Neural progenitor cell (in vitro differentiated cells): ENCODE results near the gene CDH23. TPM values are rescaled to one million over a fixed set of nuclear protein-coding genes. Genes with fewer than 3 reads are reported as not detected.

Source experiments
- DNase-seq: peaks from one replicate; pipeline ENCODE4 v3.0.0-alpha.2; 2016; ENCODE audit warnings: low spot score
- H2AFZ ChIP-seq: fragments of 200-600 bp; sonication (generic); replicated peaks from 2 replicates; pipeline ENCODE4 v1.6.1; 2016; ENCODE audit warnings: antibody characterized with exemption
- H3F3A ChIP-seq: fragments of 200-600 bp; sonication (generic); 2 replicates; pipeline ENCODE4 v1.6.1; 2016; ENCODE audit warnings: antibody characterized with exemption, low read depth
- H3K27ac ChIP-seq: fragments of 200-600 bp; sonication (generic); 2 replicates; pipeline ENCODE4 v1.5.1; 2016; ENCODE audit warnings: mild to moderate bottlenecking
- H3K27me3 ChIP-seq: fragments of 200-600 bp; sonication (generic); 2 replicates; pipeline ENCODE4 v1.6.1; 2016; ENCODE audit warnings: mild to moderate bottlenecking, moderate library complexity
- H3K36me3 ChIP-seq: fragments of 200-600 bp; sonication (generic); 2 replicates; pipeline ENCODE4 v1.5.1; 2016
- H3K4me1 ChIP-seq: fragments of 200-600 bp; sonication (generic); 2 replicates; pipeline ENCODE4 v1.6.1; 2016; ENCODE audit warnings: mixed run types
- H3K4me2 ChIP-seq: fragments of 200-600 bp; sonication (generic); 2 replicates; pipeline ENCODE4 v1.6.1; 2016
- H3K4me3 ChIP-seq: fragments of 200-600 bp; sonication (generic); 2 replicates; pipeline ENCODE4 v1.5.1; 2016
- H3K79me2 ChIP-seq: fragments of 200-600 bp; sonication (generic); 2 replicates; pipeline ENCODE4 v1.6.1; 2016; ENCODE audit warnings: low read depth
- H3K9ac ChIP-seq: fragments of 200-600 bp; sonication (generic); 2 replicates; pipeline ENCODE4 v1.6.1; 2016
- H3K9me3 ChIP-seq: fragments of 200-600 bp; sonication (generic); 2 replicates; pipeline ENCODE4 v1.5.1; 2016; ENCODE audit warnings: low read depth
- H4K20me1 ChIP-seq: fragments of 200-600 bp; sonication (generic); 2 replicates; pipeline ENCODE4 v1.6.1; 2016; ENCODE audit warnings: low read depth
- H3K27ac Mint-ChIP-seq: 3 replicates; pipeline ENCODE4 v1.8.0; 2021; ENCODE audit warnings: mixed read lengths
- H3K27me3 Mint-ChIP-seq: 2 replicates; pipeline ENCODE4 v1.8.0; 2022; ENCODE audit warnings: low read depth, mild to moderate bottlenecking, inconsistent platforms, moderate library complexity, mixed read lengths; ENCODE audit not compliant: insufficient read depth
- H3K36me3 Mint-ChIP-seq: 3 replicates; pipeline ENCODE4 v1.8.0; 2021; ENCODE audit warnings: mixed read lengths
- H3K4me1 Mint-ChIP-seq: 3 replicates; pipeline ENCODE4 v1.8.0; 2021; ENCODE audit warnings: mixed read lengths
- H3K4me3 Mint-ChIP-seq: 3 replicates; pipeline ENCODE4 v1.8.0; 2021; ENCODE audit warnings: mild to moderate bottlenecking, moderate library complexity, mixed read lengths
- H3K9me3 Mint-ChIP-seq: 3 replicates; pipeline ENCODE4 v1.8.0; 2020; ENCODE audit warnings: mixed read lengths
- CTCF ChIP-seq: fragments of 200-600 bp; sonication (generic); IDR thresholded peaks from 2 replicates; pipeline ENCODE4 v1.5.1; 2017; ENCODE audit warnings: antibody characterized with exemption, mild to moderate bottlenecking
- EZH2 ChIP-seq: fragments of 200-600 bp; sonication (generic); IDR thresholded peaks from 2 replicates; pipeline ENCODE4 v1.6.1; 2017; ENCODE audit warnings: antibody characterized with exemption, mild to moderate bottlenecking, moderate library complexity
- EZH2phosphoT487 ChIP-seq: fragments of 200-600 bp; sonication (generic); IDR thresholded peaks from 2 replicates; pipeline ENCODE4 v1.6.1; 2017; ENCODE audit warnings: antibody characterized with exemption
- total RNA-seq: library from RNA; depleted of rRNA; stranded (reverse); fragments of >200 nt; gene quantifications from 2 replicates; pipeline ENCODE4 v1.2.3, GENCODE V29; 2015; ENCODE audit warnings: low replicate concordance

CDH23 gene
- total RNA-seq, 1 donor from 2014 or later, result 5.9 TPM

DNA sequence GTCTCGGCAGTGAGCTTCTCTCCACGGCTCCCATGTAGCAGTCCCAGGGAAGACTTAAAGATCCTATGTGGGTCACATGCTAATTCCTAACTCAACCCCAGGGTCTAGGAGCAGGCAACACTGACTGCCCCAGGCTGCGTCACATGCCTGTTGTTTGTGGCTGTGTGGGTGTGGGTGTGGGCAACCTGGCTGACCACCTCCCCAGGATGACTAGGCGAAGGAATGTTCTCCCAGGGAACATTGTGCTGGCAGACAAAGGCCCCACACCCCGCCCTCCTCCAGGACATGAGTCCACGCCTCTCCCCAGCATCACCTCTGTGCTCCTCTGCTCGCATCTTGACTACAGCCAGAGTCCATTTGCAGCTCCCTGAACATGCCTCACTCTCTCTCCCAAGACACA, 47.3 kb upstream of the CDH23 start:
- H3K27ac Mint-ChIP-seq, result no peak overlapping the region

GRCh38 chr10:71351087-71351486, 45.6 kb upstream of the CDH23 start:
- Mint-ChIP-seq H3K9me3 (no peaks in the 10 kb centered on the region), H3K27me3 (peaks cover 3% of the 10 kb centered on the region), H3K27ac (no peak overlapping the region), H3K4me1 (peaks cover 14% of the 10 kb centered on the region), H3K4me3 (no peak overlapping the region), H3K36me3 (no peaks in the 10 kb centered on the region)
- Histone ChIP-seq H3K27ac (no peak overlapping the region), H3K79me2 (no peaks in the 10 kb centered on the region), H3K4me2 (no peak overlapping the region), H3K36me3 (no peaks in the 10 kb centered on the region), H2AFZ (no peak overlapping the region), H3F3A (no peaks in the 10 kb centered on the region), H3K27me3 (no peaks in the 10 kb centered on the region), H4K20me1 (no peaks in the 10 kb centered on the region), H3K9ac (no peak overlapping the region), H3K4me3 (no peak overlapping the region), H3K9me3 (no peaks in the 10 kb centered on the region), H3K4me1 (no peaks in the 10 kb centered on the region)
- DNase-seq, result no peak
- TF ChIP-seq EZH2 (no peak), CTCF (no peak), EZH2phosphoT487 (no peak)

More for the DNA sequence above, 47.3 kb upstream of the CDH23 start:
- Histone ChIP-seq H3K9me3 (no peaks in the 10 kb centered on the region), H3K4me1 (peaks cover 12% of the 10 kb centered on the region), H3K4me3 (no peak overlapping the region), H2AFZ (no peak overlapping the region), H3K27me3 (no peaks in the 10 kb centered on the region), H3K4me2 (no peak overlapping the region), H3K27ac (no peak overlapping the region), H3F3A (peaks cover 8% of the 10 kb centered on the region), H3K36me3 (no peaks in the 10 kb centered on the region), H4K20me1 (no peaks in the 10 kb centered on the region), H3K79me2 (no peaks in the 10 kb centered on the region), H3K9ac (no peak overlapping the region)
- Mint-ChIP-seq H3K36me3 (no peaks in the 10 kb centered on the region), H3K27me3 (peaks cover 6% of the 10 kb centered on the region), H3K4me1 (peaks cover 25% of the 10 kb centered on the region), H3K4me3 (no peak overlapping the region), H3K9me3 (no peaks in the 10 kb centered on the region)
- no peak for DNase-seq
- TF ChIP-seq EZH2phosphoT487, result no peak
- TF ChIP-seq CTCF, result no peak
- no peak for TF ChIP-seq EZH2

- Histone ChIP-seq H3K4me2 (no peak overlapping the region), H3K4me3 (no peak overlapping the region), H3K9ac (no peak overlapping the region), H4K20me1 (no peaks in the 10 kb centered on the region), H3F3A (no peaks in the 10 kb centered on the region), H2AFZ (no peak overlapping the region), H3K36me3 (no peaks in the 10 kb centered on the region), H3K4me1 (no peaks in the 10 kb centered on the region), H3K79me2 (no peaks in the 10 kb centered on the region), H3K27me3 (no peaks in the 10 kb centered on the region), H3K9me3 (no peaks in the 10 kb centered on the region), H3K27ac (no peak overlapping the region)
- H3K27ac Mint-ChIP-seq, result no peak overlapping the region
- H3K36me3 Mint-ChIP-seq, result no peaks in the 10 kb centered on the region
- no peak overlapping the region for H3K4me3 Mint-ChIP-seq
- H3K9me3 Mint-ChIP-seq, result no peaks in the 10 kb centered on the region
- H3K4me1 Mint-ChIP-seq, result peaks cover 14% of the 10 kb centered on the region
- H3K27me3 Mint-ChIP-seq, result peaks cover 3% of the 10 kb centered on the region
- no peak for TF ChIP-seq EZH2
- DNase-seq, result no peak
These were observed 44.9 kb upstream of the CDH23 start for GRCh38 chr10:71351628-71352319.

DNA sequence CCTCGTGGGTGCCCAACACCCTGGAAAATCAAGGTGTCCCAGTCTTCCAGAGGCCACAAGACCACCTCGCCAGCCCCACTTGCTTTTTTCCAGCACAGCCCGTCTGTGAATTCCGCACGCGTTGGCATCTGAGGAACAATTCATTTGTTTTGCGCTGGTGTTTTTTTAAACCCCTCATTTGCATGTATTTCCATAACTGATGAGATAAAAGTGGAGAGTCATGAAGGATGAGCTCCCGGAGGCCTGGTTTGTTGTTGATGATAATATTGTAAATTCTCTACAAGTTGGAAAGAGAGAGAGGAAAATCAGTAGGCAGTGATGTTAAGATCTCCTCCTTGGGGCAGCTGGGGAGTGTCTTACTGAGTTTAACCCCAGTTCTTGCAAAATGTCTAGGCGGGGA, 43.1 kb upstream of the CDH23 start:
- TF ChIP-seq CTCF, result no peak
- no peak for TF ChIP-seq EZH2
- no peak for TF ChIP-seq EZH2phosphoT487
- no peaks in the 10 kb centered on the region for H3K36me3 ChIP-seq
- no peak overlapping the region for H3K27ac ChIP-seq
- no peaks in the 10 kb centered on the region for H4K20me1 ChIP-seq
- no peak overlapping the region for H3K9ac ChIP-seq
- Mint-ChIP-seq H3K4me1 (peaks cover 8% of the 10 kb centered on the region), H3K27ac (no peak overlapping the region), H3K36me3 (no peaks in the 10 kb centered on the region), H3K4me3 (no peak overlapping the region), H3K9me3 (no peaks in the 10 kb centered on the region), H3K27me3 (no peaks in the 10 kb centered on the region)
- H3K79me2 ChIP-seq, result no peaks in the 10 kb centered on the region
- no peak overlapping the region for H2AFZ ChIP-seq
- no peaks in the 10 kb centered on the region for H3F3A ChIP-seq
- H3K9me3 ChIP-seq, result no peaks in the 10 kb centered on the region
- no peak for DNase-seq
- no peaks in the 10 kb centered on the region for H3K27me3 ChIP-seq
- no peaks in the 10 kb centered on the region for H3K4me1 ChIP-seq
- no peak overlapping the region for H3K4me3 ChIP-seq
- no peak overlapping the region for H3K4me2 ChIP-seq
